ENCODE results near the gene OPRM1.
"Not testable (repeated sequence)": the region's sequence is repeated elsewhere in the genome, so short reads cannot be mapped to it uniquely, and the experiment has no call there.

OPRM1 gene

DNA sequence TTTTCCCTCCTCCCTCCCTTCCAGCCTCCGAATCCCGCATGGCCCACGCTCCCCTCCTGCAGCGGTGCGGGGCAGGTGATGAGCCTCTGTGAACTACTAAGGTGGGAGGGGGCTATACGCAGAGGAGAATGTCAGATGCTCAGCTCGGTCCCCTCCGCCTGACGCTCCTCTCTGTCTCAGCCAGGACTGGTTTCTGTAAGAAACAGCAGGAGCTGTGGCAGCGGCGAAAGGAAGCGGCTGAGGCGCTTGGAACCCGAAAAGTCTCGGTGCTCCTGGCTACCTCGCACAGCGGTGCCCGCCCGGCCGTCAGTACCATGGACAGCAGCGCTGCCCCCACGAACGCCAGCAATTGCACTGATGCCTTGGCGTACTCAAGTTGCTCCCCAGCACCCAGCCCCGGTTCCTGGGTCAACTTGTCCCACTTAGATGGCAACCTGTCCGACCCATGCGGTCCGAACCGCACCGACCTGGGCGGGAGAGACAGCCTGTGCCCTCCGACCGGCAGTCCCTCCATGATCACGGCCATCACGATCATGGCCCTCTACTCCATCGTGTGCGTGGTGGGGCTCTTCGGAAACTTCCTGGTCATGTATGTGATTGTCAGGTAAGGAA lies at the start of gene OPRM1:
Gene OPRM1 (plus strand): TSS at position 10 of the 612 bp plus-strand sequence. CDS start 305 bp downstream, at position 315.
- DNase-seq = peak; percentile 1

DNA sequence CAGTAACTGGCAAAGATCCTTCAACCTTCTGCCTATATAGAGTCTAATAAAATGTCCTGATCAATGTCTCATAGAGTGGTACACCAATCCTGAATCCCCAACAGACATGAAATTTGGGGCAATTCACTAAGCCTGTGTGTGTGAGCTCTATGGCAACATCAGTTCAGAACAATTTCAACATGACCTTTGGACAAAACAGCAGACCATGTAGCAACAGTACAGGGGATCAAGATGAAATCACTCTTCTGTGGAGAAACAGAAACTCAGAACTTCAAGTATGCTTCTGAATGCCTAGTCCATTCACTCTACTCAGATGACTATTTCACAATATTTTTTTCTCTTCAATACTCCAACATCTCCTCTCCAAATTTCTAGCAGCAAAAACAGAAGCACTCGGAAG lies 49.1 kb upstream of the OPRM1 start:
- no peak for DNase-seq

DNA sequence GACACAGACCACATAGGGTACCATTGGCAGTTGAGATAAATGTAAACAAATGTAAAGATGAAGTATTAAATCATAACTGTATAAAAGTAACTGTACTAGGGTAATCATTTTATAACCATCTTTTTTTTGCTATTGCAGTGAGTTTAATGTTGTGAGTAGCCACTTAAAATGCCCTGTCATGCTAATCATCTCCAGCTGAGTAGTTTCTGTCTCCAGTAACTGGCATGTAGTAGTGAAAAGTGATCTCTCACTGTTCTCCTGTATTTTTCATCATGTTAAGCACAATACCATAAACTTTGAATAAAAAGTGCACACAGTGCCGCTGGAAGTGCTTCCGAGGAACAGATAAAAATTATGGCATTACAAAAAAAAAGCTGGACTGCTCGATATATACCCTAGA lies 45.0 kb upstream of the OPRM1 start:
- no peak for DNase-seq

DNA sequence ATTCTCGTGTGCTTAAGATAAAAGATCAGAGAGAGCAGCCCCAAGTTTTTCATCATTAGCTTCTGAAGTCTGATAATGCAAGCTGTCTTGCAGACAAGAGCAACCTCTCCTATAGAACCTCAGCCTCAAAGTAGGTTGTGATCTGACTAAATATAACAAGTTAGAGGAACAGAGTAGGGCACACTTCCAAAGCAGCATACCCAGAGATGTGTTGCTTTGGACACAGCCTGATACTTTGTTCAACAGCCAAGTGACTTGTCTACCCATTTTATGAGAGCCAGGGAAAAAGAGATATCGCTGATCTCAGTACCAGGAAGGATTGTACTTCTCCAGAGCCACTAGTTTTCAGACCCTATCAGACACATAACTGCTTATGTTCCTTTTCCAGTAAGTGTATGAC lies 44.2 kb upstream of the OPRM1 start:
- DNase-seq = no peak

DNA sequence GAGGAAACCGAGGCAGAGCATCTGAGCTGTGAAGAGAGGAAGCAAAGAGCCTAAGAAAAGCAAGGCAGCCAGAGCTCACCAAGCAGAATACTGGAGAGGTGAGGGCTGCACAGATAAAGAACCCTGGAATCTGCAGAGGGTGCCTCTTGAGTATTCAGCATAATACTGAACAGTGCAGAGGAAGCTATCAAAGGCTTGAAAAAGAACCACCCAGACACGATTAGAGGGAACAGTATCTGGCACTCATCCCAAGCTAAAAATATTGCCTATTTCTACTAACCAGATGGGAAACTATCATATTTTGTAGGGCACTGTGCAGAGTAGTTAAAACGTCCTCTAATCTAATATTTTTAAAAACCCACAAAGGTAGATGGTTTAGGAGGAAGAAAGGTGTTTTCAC lies 41.8 kb upstream of the OPRM1 start:
- DNase-seq = no peak

DNA sequence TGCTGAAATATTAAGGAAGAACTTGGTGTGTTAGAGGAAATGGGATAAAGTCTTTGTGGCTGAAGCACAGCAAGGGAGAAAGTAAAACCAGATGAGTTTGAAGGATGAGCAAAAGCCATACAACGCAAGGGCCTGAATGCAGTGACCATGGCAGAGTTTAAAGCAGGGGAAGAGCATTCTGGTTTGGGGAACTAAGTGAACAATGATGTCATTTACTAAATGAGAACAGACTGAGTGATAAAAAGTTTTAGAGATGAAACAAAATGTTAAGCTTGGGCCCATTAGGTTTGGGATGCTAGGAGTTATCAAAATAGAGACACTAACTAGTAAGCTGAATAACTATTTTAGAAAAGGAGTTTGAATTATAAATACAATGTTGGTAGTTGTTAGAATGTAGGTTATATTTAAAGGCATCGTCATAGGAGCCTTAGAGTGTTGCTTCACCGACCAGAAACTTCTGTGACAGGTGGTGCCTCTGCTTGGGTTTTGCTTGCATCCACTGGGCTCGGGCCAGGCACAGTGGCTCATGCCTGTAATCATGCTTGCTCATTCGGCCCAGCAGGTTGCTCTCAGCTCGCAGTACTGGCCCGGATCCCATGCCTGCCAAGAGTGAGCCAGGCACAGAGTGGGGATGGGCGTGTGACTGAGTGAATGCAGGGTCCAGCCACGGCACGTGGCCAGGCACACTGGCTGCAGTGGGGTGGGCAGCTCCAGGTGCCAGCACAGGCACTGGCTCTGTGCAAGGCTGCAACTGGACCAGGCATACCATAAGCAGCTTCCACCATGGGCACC lies 37.4 kb upstream of the OPRM1 start:
- DNase-seq = no peak

DNA sequence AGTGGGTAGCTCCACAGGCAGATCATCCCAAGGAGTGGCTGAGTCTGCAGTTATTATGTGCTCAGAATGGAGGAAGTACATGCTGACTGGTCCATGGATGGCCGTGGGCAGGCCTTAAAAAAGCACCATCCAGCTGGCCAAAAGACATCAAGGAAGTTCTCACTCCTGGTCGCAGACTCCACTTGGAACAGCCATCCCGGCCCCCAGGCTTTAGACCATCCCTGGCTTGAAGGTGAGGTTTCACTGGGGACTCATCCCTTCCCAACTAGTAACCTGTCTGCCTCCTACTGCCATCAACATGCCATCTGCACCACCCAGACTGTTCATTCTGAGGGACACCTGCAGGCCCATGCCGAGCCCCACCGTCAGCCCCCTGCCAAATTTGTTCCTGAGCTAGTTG lies 36.1 kb upstream of the OPRM1 start:
- no peak for DNase-seq

DNA sequence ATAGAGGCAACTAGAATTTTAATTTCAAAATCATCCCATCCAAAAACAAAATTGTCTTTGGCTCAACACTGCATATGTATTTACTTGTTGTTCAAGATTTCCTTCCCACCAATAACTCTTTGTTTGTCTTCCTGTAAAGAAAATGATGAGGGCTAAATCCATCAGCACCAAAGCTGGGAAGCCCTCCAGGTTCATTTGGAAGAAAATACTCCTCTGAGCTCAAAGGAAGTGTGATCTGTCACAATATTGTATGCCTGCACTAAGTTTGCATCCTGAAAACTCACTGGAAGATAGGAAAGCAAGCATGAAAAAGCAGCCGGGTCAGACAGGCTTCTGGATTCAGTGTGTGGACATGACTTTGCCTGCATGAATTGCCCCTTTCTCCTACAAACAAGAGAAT lies 28.7 kb upstream of the OPRM1 start:
- no peak for DNase-seq

DNA sequence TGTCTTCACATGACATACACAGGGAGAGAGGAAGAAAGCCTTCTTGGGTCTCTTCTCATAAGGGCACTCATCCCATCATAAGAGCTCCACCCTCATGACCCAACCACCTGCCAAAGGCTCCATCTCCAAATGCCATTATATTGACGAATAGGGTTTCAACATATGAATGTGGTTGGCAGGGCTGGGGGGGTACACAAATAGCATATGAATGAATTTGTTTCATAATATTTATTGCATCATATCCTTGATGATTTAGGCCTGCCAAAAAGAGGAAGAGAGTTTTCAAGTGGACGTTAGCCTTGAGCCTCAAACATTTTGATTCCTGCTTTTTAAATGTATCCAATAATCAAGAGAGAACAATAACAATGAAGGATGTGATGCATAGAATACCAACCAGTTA lies 26.2 kb upstream of the OPRM1 start:
- DNase-seq = no peak

DNA sequence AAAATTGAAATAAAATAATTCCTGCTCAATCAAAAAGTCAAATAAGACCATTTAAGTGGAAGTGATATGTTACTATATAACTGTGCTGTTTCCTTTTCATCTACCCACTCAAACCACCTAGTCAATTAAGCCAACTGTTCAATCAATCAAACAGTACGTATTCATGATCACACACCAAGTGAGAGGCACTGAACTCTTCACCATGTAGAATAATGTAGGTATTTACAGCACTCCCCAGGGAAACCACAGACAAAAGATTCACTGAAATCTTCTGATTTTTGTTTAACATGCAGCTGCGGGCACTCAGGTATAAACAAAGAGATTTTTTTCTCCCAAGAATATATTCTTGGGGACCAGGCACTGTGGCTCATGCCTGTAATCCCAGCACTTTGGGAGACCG lies 21.3 kb upstream of the OPRM1 start:
- DNase-seq = no peak

DNA sequence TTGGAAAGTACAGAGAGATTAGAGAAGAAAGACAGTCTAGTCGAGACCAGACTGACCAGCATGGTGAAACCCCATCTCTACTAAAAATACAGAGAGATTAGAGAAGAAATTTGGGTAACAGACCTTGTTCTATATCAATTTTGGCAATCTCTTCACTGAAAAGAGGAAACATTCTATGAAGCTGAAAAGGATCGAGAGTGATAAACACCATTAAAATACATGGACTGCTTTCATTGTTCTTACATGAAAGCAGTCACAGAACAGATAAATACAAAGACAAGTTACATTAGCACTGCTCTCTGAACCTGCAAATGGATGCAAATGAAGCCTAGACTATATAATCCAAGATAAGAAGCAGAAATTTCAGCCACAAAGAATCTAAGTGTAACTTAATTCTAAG lies 8.4 kb upstream of the OPRM1 start:
- no peak for DNase-seq

DNA sequence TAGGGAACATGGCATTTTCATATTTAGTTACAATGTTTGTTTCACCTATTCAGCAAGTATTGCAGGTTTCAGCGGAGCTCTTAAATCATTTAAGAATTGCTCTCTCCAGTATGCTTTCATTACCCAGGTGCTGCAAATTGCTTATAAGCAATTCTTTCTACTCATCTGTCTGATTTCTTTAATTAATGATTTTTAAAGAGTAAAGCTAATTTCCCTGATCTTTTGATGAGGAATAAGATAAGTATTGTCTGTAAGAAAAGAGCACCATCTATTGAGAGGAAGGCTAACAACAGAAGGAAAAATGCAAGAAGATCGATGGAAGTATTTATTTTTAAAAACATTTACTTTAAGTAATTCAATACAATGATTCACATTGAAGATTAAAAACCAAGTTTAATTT lies 2.0 kb downstream of the OPRM1 start:
- DNase-seq = no peak

DNA sequence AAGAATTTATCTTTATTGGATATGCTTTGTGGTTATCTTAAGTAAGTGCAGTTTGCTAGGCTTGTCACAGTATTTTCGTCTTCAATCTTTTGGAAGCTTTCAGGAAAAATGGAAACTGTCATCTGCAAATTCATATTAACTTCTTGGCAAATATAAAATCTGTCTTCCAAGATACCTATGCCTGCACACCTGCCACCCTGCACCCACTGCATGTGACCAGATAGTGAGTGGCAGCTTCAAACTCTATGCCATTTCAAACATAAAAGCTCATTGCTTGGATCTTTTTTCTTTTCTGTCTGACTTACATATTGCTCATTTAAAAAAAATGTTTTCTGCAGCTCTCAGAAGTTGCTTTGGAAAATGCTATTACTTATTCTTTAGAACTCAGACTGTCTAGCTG lies 14.1 kb downstream of the OPRM1 start:
- DNase-seq = no peak

DNA sequence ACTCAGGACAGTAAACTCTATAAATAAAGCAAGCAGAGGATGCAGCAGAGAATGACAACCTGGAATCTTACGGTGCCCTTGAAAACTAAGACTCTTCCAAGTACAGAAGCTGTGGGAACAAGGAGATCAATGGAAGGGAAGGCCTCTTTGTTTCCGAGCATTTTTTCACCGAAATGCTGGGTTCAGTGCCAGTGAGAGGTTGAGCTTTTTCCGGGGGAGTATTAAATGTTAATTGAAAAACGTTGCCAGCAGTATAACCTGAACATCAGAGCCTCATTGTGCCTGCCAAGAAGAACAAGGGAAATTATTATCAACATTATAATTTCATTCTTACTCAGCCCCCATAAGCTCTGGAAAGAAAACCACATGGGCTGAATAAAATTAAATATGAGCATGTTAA lies 17.5 kb downstream of the OPRM1 start:
- no peak for DNase-seq

DNA sequence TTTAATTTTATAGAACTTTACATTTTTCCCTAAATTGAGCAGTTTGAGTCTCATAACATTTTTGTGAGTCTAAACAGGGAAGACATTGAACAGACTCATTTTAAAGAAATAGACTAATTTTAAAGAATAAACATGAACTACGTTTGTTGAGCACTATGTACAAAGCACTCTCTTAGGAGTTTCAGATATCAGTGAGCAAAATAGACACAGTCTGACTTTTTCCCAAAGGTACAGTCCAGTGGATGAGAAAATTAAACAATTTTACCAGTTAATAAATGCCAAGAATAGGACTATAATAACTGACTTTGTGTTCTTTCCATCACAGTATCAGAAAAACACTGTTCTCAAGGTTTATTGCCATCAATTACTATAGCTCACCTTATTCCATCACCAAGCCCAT lies 18.1 kb downstream of the OPRM1 start:
- no peak for DNase-seq

DNA sequence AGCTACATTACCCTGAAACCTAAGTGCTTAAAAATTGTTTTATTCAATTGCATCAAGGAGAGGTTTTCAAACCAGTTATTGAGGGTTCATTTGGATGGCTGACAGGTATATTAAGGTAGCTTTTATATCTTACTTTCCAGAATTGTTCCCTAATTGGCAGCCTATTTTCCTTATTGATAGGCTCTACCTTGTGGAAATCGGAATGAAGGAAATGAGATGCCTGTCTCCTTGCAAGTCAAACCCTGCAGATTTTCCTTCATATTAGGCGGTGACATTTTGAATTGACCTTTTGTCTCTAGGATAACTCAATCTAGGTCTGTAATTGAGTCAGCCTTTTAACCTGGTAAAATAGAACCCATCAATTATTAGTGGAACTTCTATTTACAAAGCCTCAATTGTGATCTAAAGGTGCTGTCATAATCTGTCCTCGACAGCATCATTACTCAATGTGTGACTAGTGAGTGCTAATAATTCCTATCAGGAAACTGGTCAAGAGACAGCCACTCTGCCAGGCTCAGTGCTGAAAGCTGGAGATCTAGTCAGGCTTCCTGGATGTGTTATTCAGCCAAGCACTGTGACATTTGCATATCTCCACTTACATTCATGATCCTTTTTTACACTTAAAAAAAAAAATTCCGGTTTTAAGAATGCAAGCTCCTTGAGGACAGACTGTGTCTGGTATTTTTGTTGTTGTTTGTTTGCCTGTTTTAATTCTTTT lies 20.1 kb downstream of the OPRM1 start:
- no peak for DNase-seq

DNA sequence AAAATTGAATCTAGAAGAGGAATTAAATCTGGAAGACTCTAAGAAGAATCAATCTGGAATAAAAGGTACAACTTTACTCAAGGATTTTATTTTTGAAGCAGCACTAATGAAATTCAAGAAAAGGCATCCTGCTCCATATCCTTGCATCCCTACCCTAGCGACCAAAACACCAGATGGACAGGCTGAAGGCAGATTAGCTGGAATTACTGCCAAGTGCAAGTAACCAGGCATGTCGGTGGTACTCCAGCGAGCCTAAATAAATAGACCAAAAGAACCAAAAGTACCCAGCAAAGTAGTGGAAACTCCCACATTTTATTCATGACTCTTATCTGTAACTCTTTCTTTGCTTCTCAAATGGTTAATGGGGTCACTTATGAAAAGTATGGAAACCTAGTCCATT lies 21.0 kb downstream of the OPRM1 start:
- no peak for DNase-seq

DNA sequence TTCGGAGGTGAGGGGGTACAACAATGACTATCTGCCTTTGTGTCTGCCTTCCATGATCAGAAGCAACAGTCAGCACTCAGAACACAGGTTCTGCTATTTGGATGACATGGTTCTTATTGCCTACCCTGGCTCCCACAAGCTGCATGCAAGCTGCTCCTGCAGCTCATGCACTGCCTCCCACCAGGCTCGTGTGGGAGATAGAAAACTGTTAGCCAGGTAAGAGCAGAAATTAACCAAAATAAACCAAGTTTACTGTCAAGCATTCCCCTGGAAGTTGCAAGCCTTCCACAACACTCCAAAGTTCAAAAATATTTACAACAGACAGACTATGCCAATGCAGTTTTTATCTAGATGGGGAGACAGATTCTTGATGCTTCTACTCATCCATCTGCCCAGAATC lies 31.0 kb downstream of the OPRM1 start:
- no peak for DNase-seq

DNA sequence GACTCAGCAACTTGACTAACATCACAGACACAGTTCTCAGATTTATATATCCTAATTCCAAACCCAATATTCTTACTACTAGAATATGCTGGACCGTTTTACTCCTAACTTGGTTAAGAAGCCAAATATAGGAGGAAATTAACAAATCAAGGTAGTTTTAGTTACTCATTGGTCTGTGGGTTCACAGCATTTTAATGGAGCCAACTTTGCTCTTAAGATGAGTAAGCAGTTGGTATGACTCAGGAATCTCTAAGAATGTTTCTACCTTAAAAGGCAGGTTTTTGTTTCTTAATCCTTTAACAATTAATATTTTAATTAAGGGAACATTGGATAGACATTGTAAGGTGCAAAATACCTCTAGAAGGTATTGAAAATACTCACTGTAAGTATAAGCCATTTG lies 31.6 kb downstream of the OPRM1 start:
- no peak for DNase-seq

DNA sequence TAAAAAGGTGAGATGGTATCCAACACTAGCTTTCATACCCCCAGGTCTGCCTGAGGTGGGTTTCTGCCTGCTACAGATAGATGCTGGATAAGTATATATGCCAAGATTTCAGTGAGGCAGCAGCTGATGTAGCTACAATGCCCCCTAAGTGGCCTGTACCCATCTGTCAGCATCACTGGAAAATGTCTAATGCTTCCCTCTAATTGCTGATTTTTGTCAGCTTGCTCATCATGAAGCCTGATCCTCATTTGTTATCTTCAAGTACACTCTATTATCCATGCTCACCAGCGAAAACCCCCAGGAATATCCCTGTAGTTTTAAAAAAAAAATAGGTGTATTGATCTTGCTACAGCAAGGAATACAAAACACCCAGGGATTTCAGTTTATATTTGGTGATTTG lies 32.2 kb downstream of the OPRM1 start:
- no peak for DNase-seq

DNA sequence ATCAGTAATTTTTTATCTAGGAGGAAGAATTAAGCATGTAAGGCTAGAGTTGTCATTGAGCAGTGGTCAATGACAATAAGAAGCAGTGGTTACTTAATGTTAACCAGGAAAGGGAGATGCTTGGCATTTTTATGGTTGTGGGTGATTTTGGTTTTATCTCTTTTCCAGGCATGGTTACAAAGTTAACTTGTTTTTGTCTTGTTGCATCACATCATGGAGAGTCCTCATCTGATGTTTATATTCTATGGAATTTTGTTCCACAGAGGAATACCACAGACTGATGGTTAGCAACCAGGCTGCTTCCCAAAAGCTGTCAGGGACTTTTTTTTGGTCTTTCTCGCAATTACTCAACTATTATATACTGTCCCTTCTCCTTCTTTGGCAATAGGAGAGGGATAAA lies 32.7 kb downstream of the OPRM1 start:
- no peak for DNase-seq

DNA sequence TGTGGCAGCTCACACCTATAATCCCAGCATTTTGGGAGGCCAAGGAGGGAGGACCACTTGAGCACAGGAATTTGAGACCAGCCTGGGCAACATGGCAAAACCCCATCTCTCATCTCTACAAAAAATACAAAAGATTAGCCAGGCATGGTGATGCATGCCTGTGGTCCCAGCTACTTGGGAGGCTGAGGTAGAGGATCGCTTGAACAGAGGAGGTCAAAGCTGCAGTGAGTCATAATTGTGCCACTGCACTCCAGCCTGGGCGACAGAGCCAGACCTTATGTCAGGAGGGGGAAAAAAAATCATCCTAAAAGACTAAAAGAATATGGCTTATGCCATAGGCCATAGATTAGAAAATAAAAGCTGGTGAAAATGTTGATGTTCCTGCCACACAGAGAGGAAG lies 39.6 kb downstream of the OPRM1 start:
- DNase-seq = not testable (repeated sequence)

DNA sequence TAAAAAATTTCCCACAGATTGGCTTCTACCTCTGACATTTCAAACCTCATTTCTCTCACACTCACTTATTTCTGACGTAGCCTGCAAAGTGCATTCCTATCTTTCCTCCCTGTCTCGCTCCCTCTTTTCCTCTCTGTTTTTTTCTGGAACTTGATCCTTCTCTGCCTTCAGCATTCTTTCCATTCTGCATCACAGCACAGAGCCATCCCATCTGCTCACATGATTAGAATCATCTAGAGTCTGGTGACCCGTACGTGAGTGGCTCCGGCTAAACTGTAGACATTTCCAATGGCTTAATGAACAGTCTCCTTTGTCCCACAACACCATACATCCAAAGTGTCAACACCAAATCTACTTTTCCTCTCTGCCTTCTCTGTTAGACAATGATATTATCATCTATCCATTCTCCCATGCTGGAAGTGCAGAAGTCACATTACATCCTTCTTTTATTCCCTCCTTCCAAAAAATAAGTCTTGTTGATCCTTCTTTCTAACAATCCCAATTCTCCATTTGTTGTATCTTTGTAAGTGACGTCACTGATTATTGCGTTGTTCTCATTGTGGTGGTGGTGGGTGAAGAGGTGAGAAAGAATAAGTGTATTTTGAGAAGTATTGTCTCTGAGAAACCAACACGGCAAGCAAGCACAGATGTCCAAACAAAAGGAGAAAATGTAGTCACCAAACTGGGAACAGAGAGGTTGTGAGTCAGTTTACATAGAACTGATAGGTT lies 41.6 kb downstream of the OPRM1 start:
- no peak for DNase-seq

DNA sequence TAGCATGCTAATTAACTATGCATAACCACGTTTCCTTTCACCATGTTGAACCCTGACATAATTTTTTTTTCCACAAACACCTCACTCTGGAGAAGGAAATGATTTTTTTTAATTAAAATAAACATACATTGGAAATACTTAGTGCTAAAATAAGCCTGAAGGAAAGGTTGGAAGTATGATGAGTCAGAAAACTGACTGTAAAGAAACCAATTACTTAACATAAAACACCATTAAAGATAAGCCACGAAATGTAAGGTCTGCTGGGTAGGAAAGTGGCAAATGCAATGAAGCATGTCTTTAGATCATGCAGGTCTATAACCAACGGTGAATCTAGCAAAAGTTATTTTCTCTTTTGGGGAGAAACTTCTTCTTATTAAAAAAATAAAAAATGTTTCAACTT lies 47.5 kb downstream of the OPRM1 start:
- no peak for DNase-seq

Data from NCI-H510A treated with DMSO at 0.1 percent for 48 hours (cell line).